Adrenal gland (tissue), 5 donors: ENCODE results near the gene LZIC.

Experiments used
- POLR2A ChIP-seq, 2 donors: fragments of 450-650 bp; IDR thresholded peaks; one replicate each; pipeline ENCODE4 v1.6.1; 2017; ENCODE audit warnings: antibody characterized with exemption in 2 of 2, mild to moderate bottlenecking in 2 of 2, moderate library complexity in 1 of 2
- TF ChIP-seq, protein P1 (sequence below), 6 experiments: fragments of 450-650 bp in 4 of 6; fragments of 200-600 bp in 2 of 6; sonication (generic) in 1 of 6; IDR thresholded peaks; 1 replicate in 5 of 6; 2 replicates in 1 of 6; pipeline versions ENCODE4 v1.5.1 to v1.8.0; 2016 to 2021; ENCODE audit warnings: antibody characterized with exemption in 6 of 6, mild to moderate bottlenecking in 2 of 6, moderate library complexity in 1 of 6
- donor health status: DM: no; HTN: no; CAD: no.

DNA sequence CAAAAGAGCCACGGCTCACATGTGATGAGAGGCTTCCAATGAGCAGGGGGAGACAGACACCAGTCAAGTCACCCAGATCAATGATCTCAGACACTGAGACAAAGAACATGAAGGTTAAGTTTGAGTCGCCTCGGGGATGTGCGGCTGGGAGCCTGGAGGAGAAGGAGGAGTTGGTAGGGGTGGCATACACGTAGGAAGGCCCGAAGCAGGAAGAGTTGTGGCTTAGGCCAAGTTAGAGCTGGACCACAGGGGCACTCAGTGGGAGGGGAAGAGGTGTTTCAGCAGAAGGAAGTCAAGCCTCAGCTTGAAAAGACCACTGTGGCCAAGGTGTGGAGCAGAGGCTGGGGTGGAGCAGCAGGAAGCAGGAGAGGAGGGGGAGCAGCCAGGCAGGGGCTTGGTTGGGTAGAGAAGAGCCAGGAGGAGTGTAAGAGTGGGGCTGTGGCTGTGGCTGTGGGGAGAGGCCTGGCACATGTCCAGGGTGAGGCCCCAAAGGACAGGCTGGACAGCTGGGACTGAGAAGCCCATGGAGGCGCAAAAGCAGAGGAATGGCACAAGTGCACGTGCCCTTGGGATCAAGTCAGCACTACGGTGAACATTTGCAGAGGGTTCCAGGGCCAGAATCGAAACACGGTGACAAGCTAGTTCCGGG lies 60.8 kb downstream of the LZIC start:
- TF ChIP-seq, protein P1, sequence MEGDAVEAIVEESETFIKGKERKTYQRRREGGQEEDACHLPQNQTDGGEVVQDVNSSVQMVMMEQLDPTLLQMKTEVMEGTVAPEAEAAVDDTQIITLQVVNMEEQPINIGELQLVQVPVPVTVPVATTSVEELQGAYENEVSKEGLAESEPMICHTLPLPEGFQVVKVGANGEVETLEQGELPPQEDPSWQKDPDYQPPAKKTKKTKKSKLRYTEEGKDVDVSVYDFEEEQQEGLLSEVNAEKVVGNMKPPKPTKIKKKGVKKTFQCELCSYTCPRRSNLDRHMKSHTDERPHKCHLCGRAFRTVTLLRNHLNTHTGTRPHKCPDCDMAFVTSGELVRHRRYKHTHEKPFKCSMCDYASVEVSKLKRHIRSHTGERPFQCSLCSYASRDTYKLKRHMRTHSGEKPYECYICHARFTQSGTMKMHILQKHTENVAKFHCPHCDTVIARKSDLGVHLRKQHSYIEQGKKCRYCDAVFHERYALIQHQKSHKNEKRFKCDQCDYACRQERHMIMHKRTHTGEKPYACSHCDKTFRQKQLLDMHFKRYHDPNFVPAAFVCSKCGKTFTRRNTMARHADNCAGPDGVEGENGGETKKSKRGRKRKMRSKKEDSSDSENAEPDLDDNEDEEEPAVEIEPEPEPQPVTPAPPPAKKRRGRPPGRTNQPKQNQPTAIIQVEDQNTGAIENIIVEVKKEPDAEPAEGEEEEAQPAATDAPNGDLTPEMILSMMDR (IDR thresholded peaks at IDR 0.05): no peak
- no peak for TF ChIP-seq POLR2A (IDR thresholded peaks at IDR 0.05)
